SK-N-SH (cell line): ENCODE data around the gene IGF1R.

Source experiments
- CTCF ChIP-seq: fragments of 200-600 bp; sonication (generic); IDR thresholded peaks from 2 replicates; pipeline ENCODE4 v1.6.1; 2017; ENCODE audit warnings: antibody characterized with exemption, mild to moderate bottlenecking, moderate library complexity
- GABPA ChIP-seq: IDR thresholded peaks from 2 replicates; pipeline ENCODE4 v1.4.0; 2012; ENCODE audit warnings: low read depth, mild to moderate bottlenecking
- IRF3 ChIP-seq: fragments of 150-350 bp; IDR thresholded peaks from 2 replicates; pipeline ENCODE4 v1.6.1; 2016; ENCODE audit warnings: mild to moderate bottlenecking, low read depth, low read length
- SIN3A ChIP-seq: IDR thresholded peaks from 2 replicates; pipeline ENCODE4 v1.6.1; 2012; ENCODE audit warnings: low read depth, mild to moderate bottlenecking, low read length, moderate library complexity, borderline replicate concordance
- SMC3 ChIP-seq: IDR thresholded peaks from 2 replicates; pipeline ENCODE4 v1.6.1; 2012; ENCODE audit warnings: low read depth, low read length, improper control_type of control experiment
- TAF1 ChIP-seq: IDR thresholded peaks from 2 replicates; pipeline ENCODE4 v1.6.1; 2012; ENCODE audit warnings: low read depth, mild to moderate bottlenecking, low read length, moderate library complexity, borderline replicate concordance
- TCF12 ChIP-seq: IDR thresholded peaks from 2 replicates; pipeline ENCODE4 v1.4.0; 2012

- no peak for TF ChIP-seq GABPA
- no peak for TF ChIP-seq IRF3
- TF ChIP-seq CTCF, result no peak
- no peak for TF ChIP-seq SMC3
- TF ChIP-seq SIN3A, result no peak
- no peak for TF ChIP-seq TAF1
- TF ChIP-seq TCF12, result no peak
Measured at GRCh38 chr15:98863983-98864382, 215.6 kb downstream of the IGF1R start.
